Right ventricle myocardium superior (tissue), 1 donor: ENCODE data around the gene MMP28. TPM values are rescaled to one million over a fixed set of nuclear protein-coding genes. Genes with fewer than 3 reads are reported as not detected.

Source experiments
- ATAC-seq: fragments of 200-7000 bp; cut with Tn5 transposase; one replicate; pipeline ENCODE4 v1.9.1; 2020; ENCODE audit warnings: mild to moderate bottlenecking; ENCODE audit not compliant: poor library complexity
- DNase-seq: peaks from one replicate; pipeline ENCODE4 v3.0.0-alpha.2; 2020
- intact Hi-C: fragments of 100-400 bp; cut with DNase I; formaldehyde crosslinking; loops from one replicate; pipeline ENCODE4 v1.11.2; 2022
- total RNA-seq: library from RNA; stranded (reverse); fragmentation: NEBNext Ultra II Directional; extraction: Animal tissue kit (Norgen Biotek cat#: 25700); gene quantifications from one replicate; pipeline ENCODE4 v1.2.1, GENCODE V29; 2021
- donor health status: DM: no; HTN: yes; CAD: no; lungs with severe emphysema.

MMP28 gene
- total RNA-seq, 1 donor from 2014 or later: 1.2 TPM

DNA sequence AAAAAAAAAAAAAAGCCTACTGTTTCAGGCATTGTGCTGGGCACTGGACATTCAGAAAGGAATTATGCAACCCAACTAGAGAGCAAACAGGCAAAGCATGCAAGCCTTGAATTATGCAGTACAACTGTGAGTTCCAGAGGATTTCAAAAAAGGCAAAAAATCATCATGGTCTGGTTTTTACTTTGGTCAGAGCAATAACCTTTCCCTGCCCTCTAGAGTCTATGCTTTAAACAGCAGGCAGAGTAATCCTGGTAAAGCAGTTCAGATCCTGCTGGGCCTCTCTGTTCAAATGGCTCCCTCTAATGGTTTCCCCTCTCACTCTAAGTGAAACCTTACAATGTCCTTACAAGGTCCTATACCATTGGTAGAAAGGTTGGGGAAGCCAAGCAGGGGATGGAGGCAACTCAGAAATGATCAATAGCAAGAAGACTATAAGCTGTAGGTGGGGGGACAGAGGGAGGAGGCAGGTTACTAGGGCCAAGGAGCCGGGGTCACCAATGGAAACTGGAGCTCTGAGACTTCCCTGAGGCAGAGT is 9.3 kb upstream of the MMP28 start:
- ATAC-seq (peak; percentile 65), DNase-seq (no peak)
- intact Hi-C loops: loop anchor here (1.0 kb wide), 1 partner anchor 40 kb away; no protein-coding TSS in a partner anchor

- intact Hi-C loops: no loop called here
- ATAC-seq (peak; percentile 50), DNase-seq (peak; percentile 93)
Measured at GRCh38 chr17:35801583-35802224, 6.3 kb upstream of the MMP28 start.

DNA sequence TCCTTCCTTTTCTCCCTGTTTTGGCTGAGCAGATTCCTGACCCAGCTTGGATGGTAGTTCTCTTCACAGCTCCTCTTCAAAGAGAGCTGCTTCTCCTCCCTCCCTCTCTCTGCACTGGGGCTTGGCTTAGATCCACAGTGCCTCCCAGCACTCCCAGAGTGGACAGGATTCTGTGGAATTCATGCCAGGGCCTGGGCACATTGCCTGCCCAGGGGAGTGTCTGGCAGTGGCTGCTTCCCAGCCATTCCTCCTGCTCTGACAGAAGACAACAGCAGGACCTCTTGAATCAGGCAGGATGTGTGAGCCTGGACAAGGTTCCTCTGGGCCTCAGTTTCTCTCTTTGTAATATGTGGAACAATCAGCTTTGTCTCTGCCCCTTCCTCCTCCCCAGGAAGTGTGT is 4.5 kb upstream of the MMP28 start:
- peak; percentile 79 for ATAC-seq
- intact Hi-C loops: no loop called here
- peak; percentile 87 for DNase-seq

GRCh38 chr17:35797918-35798317 is 2.5 kb upstream of the MMP28 start:
- no peak for DNase-seq
- intact Hi-C loops: no loop called here

DNA sequence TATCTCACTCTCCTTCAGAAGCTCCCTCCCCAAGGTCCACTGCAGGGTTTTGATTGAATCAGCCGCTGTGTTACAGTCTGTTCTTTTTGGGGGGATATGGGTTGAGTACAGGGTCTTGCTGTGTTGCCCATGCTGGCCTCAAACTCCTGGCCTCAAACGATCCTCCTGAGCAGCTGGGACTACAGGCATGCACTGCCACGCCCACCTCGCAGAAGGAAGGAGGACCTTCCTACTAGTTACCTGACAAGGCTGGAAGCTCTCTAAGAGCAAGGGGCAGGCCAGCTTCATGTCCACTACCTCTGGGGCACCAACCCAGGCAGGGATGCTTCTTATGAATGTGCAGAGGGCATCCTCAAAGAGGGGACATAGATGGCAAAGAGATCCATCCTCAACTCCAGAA is 1.9 kb upstream of the MMP28 start:
- ATAC-seq (no peak), DNase-seq (no peak)
- intact Hi-C loops: no loop called here

More at GRCh38 chr17:35797918-35798317, 2.5 kb upstream of the MMP28 start:
- no peak for ATAC-seq

DNA sequence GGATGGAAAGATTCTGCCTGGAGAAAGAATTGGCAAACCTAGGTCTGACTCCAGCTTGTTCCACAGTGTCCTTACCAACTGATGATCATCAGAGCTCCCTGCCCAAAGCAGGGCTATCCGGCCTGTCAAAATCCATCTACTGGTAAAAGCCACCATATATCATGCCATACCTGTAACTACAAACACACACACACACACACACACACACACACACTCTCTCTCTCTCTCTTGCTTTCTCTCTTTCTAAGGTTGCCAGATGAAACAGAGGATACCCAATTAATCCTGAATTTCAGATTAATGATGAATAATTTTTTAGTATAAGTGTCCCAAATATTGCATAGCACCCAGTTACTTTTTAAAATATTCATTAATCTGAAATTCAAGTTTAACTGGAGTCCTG is 1.5 kb upstream of the MMP28 start:
- intact Hi-C loops: no loop called here
- ATAC-seq (no peak), DNase-seq (no peak)

- ATAC-seq: no peak
- no peak for DNase-seq
- intact Hi-C loops: no loop called here
Measured at GRCh38 chr17:35795871-35796265, 427 bp upstream of the MMP28 start.

DNA sequence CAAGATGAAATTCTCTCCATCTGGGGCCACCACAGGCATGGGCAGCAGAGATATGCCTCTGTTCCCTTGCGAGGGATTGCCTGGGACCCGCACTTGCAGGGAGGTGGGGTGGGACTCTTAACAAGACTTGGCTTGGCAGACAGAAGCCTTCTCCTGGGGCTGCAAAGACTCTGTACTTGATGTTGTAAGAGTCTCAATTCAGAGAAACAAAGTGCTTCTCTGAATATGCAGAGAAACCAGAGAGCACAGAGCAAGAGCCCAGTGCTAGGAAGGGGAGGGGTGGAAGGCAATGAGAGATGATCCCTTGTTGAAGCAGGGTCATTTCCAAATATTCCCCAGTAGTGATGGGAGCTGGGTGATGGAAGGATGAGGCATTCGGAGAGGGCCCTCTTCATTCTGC is 2.2 kb downstream of the MMP28 start:
- intact Hi-C loops: no loop called here
- no peak for ATAC-seq
- DNase-seq: no peak

DNA sequence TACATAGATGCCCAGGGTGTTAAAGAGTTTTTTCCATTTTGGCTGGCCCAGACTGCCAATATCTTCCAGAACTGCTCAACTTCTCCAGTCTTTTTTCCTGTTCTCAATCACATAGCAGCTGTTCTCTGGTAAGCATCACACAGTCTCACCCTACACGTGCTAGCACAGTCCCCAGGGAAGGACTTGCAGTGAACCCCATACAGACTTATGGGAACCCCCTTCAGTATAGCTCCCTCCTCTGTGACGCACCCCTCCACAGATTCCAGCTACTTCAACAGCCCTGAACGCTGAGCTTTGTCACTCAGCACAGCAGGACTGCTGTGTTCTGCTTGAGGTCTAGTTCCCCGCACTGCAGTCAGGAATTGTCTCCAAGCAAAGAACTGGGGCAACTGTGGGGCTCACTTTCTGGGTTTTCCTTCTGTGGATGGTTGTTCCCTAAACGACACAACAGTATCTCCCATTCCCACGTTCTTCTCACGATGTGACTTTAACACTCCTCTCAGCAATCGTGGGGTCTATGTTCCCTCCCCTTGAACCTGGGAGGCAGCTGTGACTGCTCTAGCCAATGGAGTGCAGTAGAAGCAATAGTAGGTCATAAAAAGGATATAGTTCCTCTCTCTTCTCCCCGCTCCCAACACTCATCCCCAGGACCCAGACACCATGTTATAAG is 3.6 kb downstream of the MMP28 start:
- intact Hi-C loops: no loop called here
- DNase-seq (no peak), ATAC-seq (no peak)

DNA sequence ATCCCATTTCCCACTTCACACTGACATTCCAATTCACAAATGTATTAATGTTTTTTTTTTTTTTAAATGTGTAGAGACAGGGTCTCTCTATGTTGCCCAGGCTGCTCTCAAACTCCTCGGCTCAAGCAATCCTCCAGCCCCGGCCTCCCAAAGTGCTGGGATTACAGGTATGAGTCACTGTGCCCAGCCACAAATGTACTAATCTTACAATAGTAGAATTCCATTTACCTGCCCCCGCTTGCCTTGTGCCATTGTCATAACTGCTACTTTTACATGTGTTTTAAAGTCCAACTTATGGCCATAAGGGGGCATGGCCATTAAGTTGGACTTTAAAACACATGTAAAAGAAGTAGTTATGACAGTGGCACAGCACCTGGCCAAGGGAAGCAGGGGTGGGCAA is 4.6 kb downstream of the MMP28 start:
- DNase-seq: no peak
- intact Hi-C loops: no loop called here
- ATAC-seq: no peak

- peak; percentile 56 for ATAC-seq
- intact Hi-C loops: no loop called here
- no peak for DNase-seq
Measured at GRCh38 chr17:35788477-35789368, 6.7 kb downstream of the MMP28 start.

- DNase-seq: no peak
- intact Hi-C loops: no loop called here
- no peak for ATAC-seq
Measured at GRCh38 chr17:35786941-35787432, 8.5 kb downstream of the MMP28 start.

- DNase-seq: no peak
- ATAC-seq: no peak
- intact Hi-C loops: no loop called here
Measured at GRCh38 chr17:35784895-35785294, 10.5 kb downstream of the MMP28 start.

DNA sequence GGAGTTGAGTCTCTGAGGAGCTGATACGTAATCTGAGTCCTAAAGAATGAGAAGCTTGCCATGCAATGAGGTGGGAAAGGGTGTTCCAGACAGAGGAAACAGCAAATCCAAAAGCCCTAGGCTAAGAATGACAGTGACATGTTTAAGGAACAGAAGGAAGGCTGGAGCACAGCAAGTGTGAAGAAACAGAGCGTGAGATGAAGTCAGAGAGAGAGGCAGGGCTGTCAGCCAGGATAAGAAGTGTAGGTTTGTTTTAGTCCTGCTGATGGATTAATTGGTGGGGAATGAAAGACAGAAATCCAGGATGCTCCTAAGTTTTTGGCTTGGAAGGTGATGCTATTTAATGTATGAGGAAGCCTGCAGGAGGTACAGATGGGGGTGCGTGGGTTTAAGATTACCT is 14.5 kb downstream of the MMP28 start:
- ATAC-seq: no peak
- intact Hi-C loops: no loop called here
- DNase-seq: no peak

DNA sequence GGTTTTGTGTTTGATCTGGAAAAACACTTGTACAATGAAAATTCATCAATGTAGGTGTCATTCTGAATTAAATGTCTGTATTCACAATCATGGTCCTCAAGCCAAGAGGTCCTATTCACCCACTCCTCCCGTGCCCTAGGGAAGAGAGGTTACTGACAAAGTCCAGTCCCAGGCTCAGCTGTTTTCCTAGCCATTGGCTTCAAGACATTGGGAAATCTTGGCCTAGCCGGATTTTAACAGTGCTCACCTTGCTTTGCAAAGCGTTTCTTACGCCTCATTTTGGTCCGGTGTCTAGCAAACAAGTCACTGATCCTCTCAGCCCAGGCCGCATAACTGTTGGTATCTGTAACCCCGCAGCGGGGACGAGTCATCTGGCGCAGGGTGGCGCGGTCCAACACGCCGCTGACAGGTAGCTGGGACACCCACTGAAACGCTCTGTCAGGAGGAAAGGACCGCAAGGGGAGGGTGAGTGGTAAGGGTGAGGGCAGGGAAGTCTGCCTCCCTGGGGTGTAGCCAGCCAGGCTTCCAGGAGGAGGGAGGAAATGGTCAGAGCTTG is 16.7 kb downstream of the MMP28 start:
- intact Hi-C loops: no loop called here
- DNase-seq (no peak), ATAC-seq (no peak)

- DNase-seq (no peak), ATAC-seq (no peak)
- intact Hi-C loops: no loop called here
Measured at GRCh38 chr17:35775583-35775982, 19.9 kb downstream of the MMP28 start.

GRCh38 chr17:35775039-35775438 is 20.4 kb downstream of the MMP28 start:
- intact Hi-C loops: no loop called here
- DNase-seq: no peak
- no peak for ATAC-seq

- ATAC-seq (peak; percentile 57), DNase-seq (peak; percentile 71)
- intact Hi-C loops: no loop called here
Measured at GRCh38 chr17:35774499-35774898, 20.9 kb downstream of the MMP28 start.
